WERI-Rb-1 (cell line): ENCODE results near the gene GRIN2A.

Experiments used
- DNase-seq: peaks from one replicate; pipeline ENCODE4 v3.0.0-alpha.2; 2020
- H3K27ac ChIP-seq: fragments of 250-450 bp; sonication (Bioruptor Pico); 2 replicates; pipeline ENCODE4 v1.5.1; 2020; ENCODE audit warnings: mild to moderate bottlenecking, moderate library complexity
- H3K27me3 ChIP-seq: fragments of 250-450 bp; sonication (Bioruptor Pico); 2 replicates; pipeline ENCODE4 v1.5.1; 2021; ENCODE audit warnings: mild to moderate bottlenecking, low read depth, moderate library complexity; ENCODE audit not compliant: insufficient read depth, severe bottlenecking
- H3K36me3 ChIP-seq: fragments of 250-450 bp; sonication (Bioruptor Pico); 2 replicates; pipeline ENCODE4 v1.5.1; 2020; ENCODE audit warnings: mild to moderate bottlenecking, moderate library complexity
- H3K4me3 ChIP-seq: 2 replicates; pipeline ENCODE4 v1.5.1; 2011; ENCODE audit warnings: low read depth, mild to moderate bottlenecking, control low read depth, low read length
- H3K9me3 ChIP-seq: fragments of 250-450 bp; sonication (Bioruptor Pico); 2 replicates; pipeline ENCODE4 v1.5.1; 2021; ENCODE audit warnings: mild to moderate bottlenecking, moderate library complexity; ENCODE audit not compliant: severe bottlenecking
- TF ChIP-seq, protein P1 (sequence below): IDR thresholded peaks from 2 replicates; pipeline ENCODE4 v1.5.1; 2011; ENCODE audit warnings: low read depth, mild to moderate bottlenecking, control low read depth, inconsistent platforms, low read length

GRIN2A gene

DNA sequence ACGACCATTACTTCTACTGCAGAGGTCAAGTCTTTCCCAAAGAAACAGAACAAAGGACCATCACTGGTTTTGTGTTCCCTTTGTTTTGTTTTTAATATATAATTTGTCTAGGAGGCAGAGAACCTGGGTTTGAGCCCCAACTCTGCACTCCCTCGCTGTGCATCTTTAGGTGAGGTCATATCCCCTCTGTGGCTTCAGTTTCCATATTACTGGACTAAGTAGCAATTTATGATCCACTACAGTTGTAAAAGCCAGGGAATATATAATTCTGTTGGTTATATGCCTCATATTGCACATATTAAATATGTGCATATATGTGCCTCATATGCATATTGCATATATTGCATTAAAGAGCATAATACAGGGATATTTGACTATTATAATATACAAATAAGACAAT is 392.0 kb downstream of the GRIN2A start:
- DNase-seq = no peak
- no peaks in the 10 kb centered on the region for H3K36me3 ChIP-seq
- TF ChIP-seq, protein P1, sequence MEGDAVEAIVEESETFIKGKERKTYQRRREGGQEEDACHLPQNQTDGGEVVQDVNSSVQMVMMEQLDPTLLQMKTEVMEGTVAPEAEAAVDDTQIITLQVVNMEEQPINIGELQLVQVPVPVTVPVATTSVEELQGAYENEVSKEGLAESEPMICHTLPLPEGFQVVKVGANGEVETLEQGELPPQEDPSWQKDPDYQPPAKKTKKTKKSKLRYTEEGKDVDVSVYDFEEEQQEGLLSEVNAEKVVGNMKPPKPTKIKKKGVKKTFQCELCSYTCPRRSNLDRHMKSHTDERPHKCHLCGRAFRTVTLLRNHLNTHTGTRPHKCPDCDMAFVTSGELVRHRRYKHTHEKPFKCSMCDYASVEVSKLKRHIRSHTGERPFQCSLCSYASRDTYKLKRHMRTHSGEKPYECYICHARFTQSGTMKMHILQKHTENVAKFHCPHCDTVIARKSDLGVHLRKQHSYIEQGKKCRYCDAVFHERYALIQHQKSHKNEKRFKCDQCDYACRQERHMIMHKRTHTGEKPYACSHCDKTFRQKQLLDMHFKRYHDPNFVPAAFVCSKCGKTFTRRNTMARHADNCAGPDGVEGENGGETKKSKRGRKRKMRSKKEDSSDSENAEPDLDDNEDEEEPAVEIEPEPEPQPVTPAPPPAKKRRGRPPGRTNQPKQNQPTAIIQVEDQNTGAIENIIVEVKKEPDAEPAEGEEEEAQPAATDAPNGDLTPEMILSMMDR = no peak
- no peak overlapping the region for H3K4me3 ChIP-seq
- no peaks in the 10 kb centered on the region for H3K27me3 ChIP-seq
- no peak overlapping the region for H3K27ac ChIP-seq
- H3K9me3 ChIP-seq = no peaks in the 10 kb centered on the region

DNA sequence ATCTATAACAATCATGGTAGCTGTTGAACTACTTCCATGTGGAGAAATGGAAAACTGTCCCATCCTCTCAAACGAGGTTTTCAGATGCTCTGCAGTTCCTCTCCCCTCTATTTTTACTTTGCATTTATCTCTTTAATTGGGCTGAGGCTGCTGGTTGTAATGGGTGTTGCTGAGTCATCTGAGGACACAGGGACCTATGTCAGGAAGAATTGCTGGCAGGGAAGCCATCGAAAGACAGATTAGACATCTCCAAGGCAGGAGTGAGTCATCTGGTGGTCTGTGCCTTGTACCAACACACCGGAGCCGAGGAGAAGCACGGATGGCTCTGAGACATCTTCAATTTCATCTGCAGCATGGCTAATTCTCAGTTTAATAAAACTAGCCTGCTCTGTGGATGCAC is 394.5 kb downstream of the GRIN2A start:
- no peak overlapping the region for H3K27ac ChIP-seq
- no peak for DNase-seq
- H3K9me3 ChIP-seq = no peaks in the 10 kb centered on the region
- no peak overlapping the region for H3K4me3 ChIP-seq
- no peaks in the 10 kb centered on the region for H3K36me3 ChIP-seq
- H3K27me3 ChIP-seq = no peaks in the 10 kb centered on the region
- TF ChIP-seq, protein P1 = no peak

DNA sequence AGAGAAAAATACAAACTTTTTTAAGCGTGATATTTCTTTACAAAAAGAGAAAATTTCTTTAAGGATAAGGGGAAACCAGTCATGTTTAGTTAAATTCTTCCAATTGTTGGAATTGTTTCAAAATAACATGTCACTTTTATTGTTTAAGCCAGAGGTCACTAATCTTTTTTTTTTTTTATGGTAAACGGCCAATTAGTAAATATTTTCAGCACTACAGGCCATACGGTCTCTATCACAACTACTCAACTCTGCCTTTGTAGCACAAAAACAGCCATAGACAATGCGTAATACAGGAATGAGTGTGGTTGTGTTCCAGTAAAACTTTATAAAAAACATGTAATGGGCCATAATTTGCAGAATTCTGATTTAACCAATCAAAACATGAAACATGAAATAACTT is 401.4 kb downstream of the GRIN2A start:
- Histone ChIP-seq H3K9me3 (no peaks in the 10 kb centered on the region), H3K36me3 (no peaks in the 10 kb centered on the region), H3K27me3 (no peaks in the 10 kb centered on the region), H3K4me3 (no peak overlapping the region), H3K27ac (no peak overlapping the region)
- DNase-seq = no peak
- TF ChIP-seq, protein P1 = no peak

- Histone ChIP-seq H3K9me3 (no peaks in the 10 kb centered on the region), H3K27me3 (no peaks in the 10 kb centered on the region), H3K36me3 (no peaks in the 10 kb centered on the region), H3K27ac (no peak overlapping the region), H3K4me3 (no peak overlapping the region)
- no peak for DNase-seq
- TF ChIP-seq, protein P1 = no peak
Observed at GRCh38 chr16:9778849-9779248, 403.4 kb downstream of the GRIN2A start.

GRCh38 chr16:9775998-9776397 is 406.2 kb downstream of the GRIN2A start:
- Histone ChIP-seq H3K27ac (no peak overlapping the region), H3K4me3 (no peak overlapping the region), H3K27me3 (no peaks in the 10 kb centered on the region), H3K9me3 (no peaks in the 10 kb centered on the region), H3K36me3 (no peaks in the 10 kb centered on the region)
- TF ChIP-seq, protein P1 = no peak
- no peak for DNase-seq

- Histone ChIP-seq H3K36me3 (no peaks in the 10 kb centered on the region), H3K9me3 (no peaks in the 10 kb centered on the region), H3K27me3 (no peaks in the 10 kb centered on the region), H3K4me3 (no peak overlapping the region), H3K27ac (no peak overlapping the region)
- TF ChIP-seq, protein P1 = no peak
- DNase-seq = no peak
Observed at GRCh38 chr16:9773289-9773688, 408.9 kb downstream of the GRIN2A start.
